K562 (cell line): ENCODE measurements around the gene FOSL2. TPM values are rescaled to one million over a fixed set of nuclear protein-coding genes. Genes with fewer than 3 reads are reported as not detected.

ENCODE experiments used
- ATAC-seq: fragments of 200-7000 bp; cut with Tn5 transposase; 3 replicates; pipeline ENCODE4 v1.9.1; 2020; ENCODE audit warnings: moderate library complexity
- BruUV-seq: library from RNA; stranded (reverse); fragments of 400-500 nt; replicated peaks from 2 replicates; lab custom pipeline; 2021; lab: Mats Ljungman, UMichigan
- CTCF ChIA-PET: fragments of 300-600 bp; formaldehyde crosslinking; extraction: SDS; loops from one replicate; lab custom pipeline; 2021; ENCODE audit warnings: low intra/inter-chr PET ratio; lab: Yijun Ruan, JAX
- POLR2A ChIA-PET: fragments of 300-600, 350-650 bp; sonication (Branson Sonifier 250); formaldehyde crosslinking; extraction: SDS; loops from one replicate; lab custom pipeline; 2021; ENCODE audit warnings: antibody characterized with exemption, inconsistent platforms; lab: Yijun Ruan, JAX
- DNase-seq, 4 experiments: peaks; one replicate each; pipeline versions ENCODE4 v3.0.0 to v3.0.0-alpha.2; 2011 to 2018; ENCODE audit warnings: low spot score in 3 of 4, mixed read lengths in 3 of 4; ENCODE audit errors: extremely low read depth in 1 of 4
- FAIRE-seq: peaks from 2 replicates; lab custom pipeline; 2011; peaks lifted over from hg19 to GRCh38; lab: Jason Lieb, UNC
- H2AFZ ChIP-seq: 2 replicates; pipeline ENCODE4 v1.6.0; 2011; ENCODE audit warnings: low read depth, low read length, control low read depth, inconsistent platforms
- H3K27ac ChIP-seq: fragments of 200-600 bp; 3 replicates; pipeline ENCODE4 v1.8.0; 2011; ENCODE audit warnings: low read depth, mild to moderate bottlenecking, control low read depth, inconsistent platforms, low read length, moderate library complexity, mixed read lengths; ENCODE audit errors: extremely low read depth
- H3K27me3 ChIP-seq, 2 experiments: fragments of 300-600 bp in 1 of 2; 2 replicates in 1 of 2; 3 replicates in 1 of 2; pipeline versions ENCODE4 v1.6.0 to v1.8.0; 2011; ENCODE audit warnings: inconsistent platforms in 2 of 2, low read length in 2 of 2, mild to moderate bottlenecking in 1 of 2, mixed read lengths in 1 of 2, moderate library complexity in 1 of 2; ENCODE audit not compliant: control insufficient read depth in 2 of 2, insufficient read depth in 2 of 2
- H3K36me3 ChIP-seq: fragments of 300-600 bp; 3 replicates; pipeline ENCODE4 v1.8.0; 2011; ENCODE audit warnings: mild to moderate bottlenecking, low read length, inconsistent platforms; ENCODE audit not compliant: control insufficient read depth, insufficient read depth
- H3K4me1 ChIP-seq, 2 experiments: fragments of 200-600 bp in 1 of 2; replicated peaks in 1 of 2; 2 replicates in 1 of 2; 3 replicates in 1 of 2; pipeline versions ENCODE4 v1.5.1 to v1.8.0; 2011; ENCODE audit warnings: inconsistent platforms in 2 of 2, low read length in 2 of 2, mild to moderate bottlenecking in 1 of 2, mixed read lengths in 1 of 2, moderate library complexity in 1 of 2; ENCODE audit not compliant: control insufficient read depth in 2 of 2, insufficient read depth in 2 of 2
- H3K4me2 ChIP-seq: 2 replicates; pipeline ENCODE4 v1.6.1; 2011; ENCODE audit warnings: low read length, control low read depth, inconsistent platforms, mixed read lengths; ENCODE audit not compliant: insufficient read depth
- H3K4me3 ChIP-seq: fragments of 200-600 bp; sonication (generic), shearing (Covaris generic); 2 replicates; pipeline ENCODE4 v1.5.1; 2016; ENCODE audit warnings: control low read depth, inconsistent platforms
- H3K79me2 ChIP-seq: fragments of 200-600 bp; 3 replicates; pipeline ENCODE4 v1.8.0; 2011; ENCODE audit warnings: low read length, inconsistent platforms; ENCODE audit not compliant: control insufficient read depth, insufficient read depth
- H3K9ac ChIP-seq, 2 experiments: 2 replicates each; pipeline versions ENCODE4 v1.6.0 to v1.6.1; 2011; ENCODE audit warnings: low read depth in 2 of 2, low read length in 2 of 2, control low read depth in 1 of 2, inconsistent platforms in 1 of 2, mild to moderate bottlenecking in 1 of 2, mixed read lengths in 1 of 2; ENCODE audit not compliant: insufficient read depth in 1 of 2
- H3K9me1 ChIP-seq: one replicate; pipeline ENCODE4 v1.6.0; 2011; ENCODE audit warnings: inconsistent platforms, mild to moderate bottlenecking, low read length, moderate library complexity; ENCODE audit not compliant: control insufficient read depth, insufficient read depth
- H3K9me3 ChIP-seq: replicated peaks from 2 replicates; pipeline ENCODE4 v1.5.1; 2011; ENCODE audit warnings: low read depth, low read length, inconsistent platforms; ENCODE audit not compliant: control insufficient read depth, insufficient read depth
- H4K20me1 ChIP-seq: replicated peaks from 2 replicates; pipeline ENCODE4 v1.6.1; 2011; ENCODE audit warnings: low read length, inconsistent platforms, mixed read lengths; ENCODE audit not compliant: control insufficient read depth, insufficient read depth
- KAT7 ChIP-seq: sonication (generic); formaldehyde crosslinking; IDR thresholded peaks from 2 replicates; pipeline ENCODE4 v1.8.0; 2022; ENCODE audit warnings: missing genetic modification reagents, mild to moderate bottlenecking, borderline replicate concordance
- KAT8 ChIP-seq: fragments of 450-650 bp; IDR thresholded peaks from 2 replicates; pipeline ENCODE4 v1.6.1; 2016; ENCODE audit warnings: low read depth, mild to moderate bottlenecking
- MTA3 ChIP-seq: fragments of 450-650 bp; formaldehyde crosslinking; IDR thresholded peaks from 2 replicates; pipeline ENCODE4 v1.6.1; 2017; ENCODE audit warnings: mild to moderate bottlenecking, borderline replicate concordance
- PHF21A ChIP-seq: fragments of 450-650 bp; IDR thresholded peaks from 2 replicates; pipeline ENCODE4 v1.6.1; 2017; ENCODE audit warnings: low read depth, borderline replicate concordance
- RUNX1 ChIP-seq: sonication (generic); IDR thresholded peaks from 2 replicates; pipeline ENCODE4 v1.6.1; 2016; ENCODE audit warnings: antibody characterized with exemption, low read depth
- SMARCC2 ChIP-seq: fragments of 450-650 bp; IDR thresholded peaks from 2 replicates; pipeline ENCODE4 v1.6.1; 2017; ENCODE audit warnings: antibody characterized with exemption, moderate library complexity, mild to moderate bottlenecking, low read depth
- THAP7 ChIP-seq: fragments of 250-450 bp; sonication (Bioruptor Pico); IDR thresholded peaks from 2 replicates; pipeline ENCODE4 v1.5.0; 2021
- U2AF2 ChIP-seq: fragments of 200-400 bp; formaldehyde crosslinking; optimal IDR thresholded peaks from 2 replicates; pipeline ENCODE3; 2017; ENCODE audit warnings: low read depth, mild to moderate bottlenecking, low read length
- ZFP91 ChIP-seq: sonication (generic); formaldehyde crosslinking; IDR thresholded peaks from 2 replicates; pipeline ENCODE4 v1.8.0; 2022; ENCODE audit warnings: mild to moderate bottlenecking, missing genetic modification reagents
- ZNF766 ChIP-seq: fragments of 200-800 bp; sonication (Bioruptor generic); conservative IDR thresholded peaks from 2 replicates; pipeline ENCODE4 v1.6.1; 2016; ENCODE audit warnings: missing genetic modification characterization, missing compliant biosample characterization
- WGBS: fragments of 100-300 bp; shearing (Covaris generic); methylation state at CpG from one replicate; pipeline ENCODE4 v1.1.6; 2016; ENCODE audit warnings: low coverage, mixed read lengths; ENCODE audit not compliant: insufficient coverage; ENCODE audit errors: missing lambda C conversion rate; 5-methylcytosine and 5-hydroxymethylcytosine counted together
- in situ Hi-C: fragments of 300-500 bp; cut with MboI; formaldehyde crosslinking; loops from 4 replicates; pipeline ENCODE4 v1.15.0; 2018; ENCODE audit warnings: inconsistent platforms, mixed read lengths
- intact Hi-C: fragments of 100-400 bp; cut with micrococcal nuclease; formaldehyde crosslinking; loops from 2 replicates; pipeline ENCODE4 v1.14.2; 2022
- polyA plus RNA-seq, 8 experiments: library from polyadenylated mRNA; depleted of rRNA in 4 of 8; stranded (reverse) in 5 of 8; unstranded in 3 of 8; fragments of >200 nt; fragmentation: Nextera tagmentation in 2 of 8; fragmentation: Illumina TruSeq in 1 of 8; extraction: Ambion mirVana in 2 of 8; extraction: Trizol in 1 of 8; gene quantifications; 2 replicates each; pipeline versions ENCODE4 v1.2.1 to v1.2.3, GENCODE V29; 2011 to 2014; ENCODE audit warnings: inconsistent platforms in 1 of 8, missing spikeins in 1 of 8
- total RNA-seq, 7 experiments: library from RNA; depleted of rRNA in 6 of 7; stranded (reverse); fragments of >200 nt in 6 of 7; fragmentation: Illumina TruSeq in 2 of 7; extraction: Trizol in 2 of 7; gene quantifications; 2 replicates each; pipeline versions ENCODE4 v1.2.1 to v1.2.3, GENCODE V29; 2011 to 2021; ENCODE audit warnings: low replicate concordance in 1 of 7

Gene FOSL2
- total and polyA plus RNA-seq, 9 of the 15 experiments (the other 6 are each of a cell fraction or from before 2014, with no cell fraction given) = 0.04 to 2.9 (median 0.80) TPM

- H3K4me2 ChIP-seq = no peak overlapping the region
- WGBS = 0% methylated on average over 3 of the region's 3 CpGs
- BruUV-seq = no TSS peak
- H2AFZ ChIP-seq = no peak overlapping the region
- ChIA-PET POLR2A (no interaction called here), CTCF (no interaction called here)
- no peak for DNase-seq
- H3K27me3 ChIP-seq = peaks cover 5 to 39% of the 10 kb centered on the region in 2 experiments; a peak in 3 of 5 replicates
- H3K4me1 ChIP-seq = peaks cover 5 to 10% of the 10 kb centered on the region in 2 experiments
- H3K27ac ChIP-seq = no peak overlapping the region
- no peaks in the 10 kb centered on the region for H3K36me3 ChIP-seq
- no peak for FAIRE-seq
- TF ChIP-seq KAT7 (CRISPR knock-in tag) (no peak), ZFP91 (CRISPR knock-in tag) (no peak), KAT8 (no peak), ZNF766 (no peak), RUNX1 (no peak), THAP7 (no peak), MTA3 (no peak), SMARCC2 (no peak), U2AF2 (no peak), PHF21A (no peak)
- 0 out of 2 replicates have a peak, but pooled peaks cover 1% of the 10 kb centered on the region for H3K9me3 ChIP-seq
- no peaks in the 10 kb centered on the region for H4K20me1 ChIP-seq
- H3K9me1 ChIP-seq = no peaks in the 10 kb centered on the region
- ATAC-seq = no peak
- no peak overlapping the region for H3K9ac ChIP-seq
- no peaks in the 10 kb centered on the region for H3K79me2 ChIP-seq
- no peak overlapping the region for H3K4me3 ChIP-seq
- intact Hi-C loops (no loop called here), in situ Hi-C loops (no loop called here)
Measured at GRCh38 chr2:28442328-28442727, 49.7 kb downstream of the FOSL2 start.
